Mesenchymal stem cell (in vitro differentiated cells and primary cell): ENCODE measurements around the gene TSSK6.

Experiments used
- DNase-seq: peaks from one replicate; pipeline ENCODE4 v3.0.0-alpha.2; 2013
- H2AFZ ChIP-seq: one replicate; pipeline ENCODE4 v1.6.1; 2013; ENCODE audit warnings: low read depth, mild to moderate bottlenecking, control low read depth, inconsistent platforms, low read length, moderate library complexity
- H2AK5ac ChIP-seq: 2 replicates; pipeline ENCODE4 v1.6.1; 2013; ENCODE audit warnings: low read length, moderate library complexity, mild to moderate bottlenecking, inconsistent platforms; ENCODE audit not compliant: severe bottlenecking
- H2BK120ac ChIP-seq: one replicate; pipeline ENCODE4 v1.6.1; 2013; ENCODE audit warnings: low read depth, mild to moderate bottlenecking, inconsistent platforms, low read length, moderate library complexity
- H2BK12ac ChIP-seq, 2 experiments: one replicate each; pipeline ENCODE4 v1.6.1; 2013; ENCODE audit warnings: inconsistent platforms in 2 of 2, low read length in 2 of 2, mild to moderate bottlenecking in 2 of 2, moderate library complexity in 2 of 2, control low read depth in 1 of 2
- H2BK15ac ChIP-seq: one replicate; pipeline ENCODE4 v1.6.1; 2013; ENCODE audit warnings: mild to moderate bottlenecking, low read depth, inconsistent platforms; ENCODE audit not compliant: poor library complexity, severe bottlenecking
- H2BK5ac ChIP-seq: 2 replicates; pipeline ENCODE4 v1.6.1; 2013; ENCODE audit warnings: low read depth, mild to moderate bottlenecking, low read length, control low read depth, inconsistent platforms; ENCODE audit not compliant: poor library complexity, severe bottlenecking
- H3K14ac ChIP-seq, 2 experiments: one replicate each; pipeline ENCODE4 v1.6.1; 2013; ENCODE audit warnings: inconsistent platforms in 2 of 2, low read length in 2 of 2, control low read depth in 1 of 2, mild to moderate bottlenecking in 1 of 2, moderate library complexity in 1 of 2
- H3K18ac ChIP-seq, 2 experiments: one replicate each; pipeline ENCODE4 v1.6.1; 2013; ENCODE audit warnings: inconsistent platforms in 2 of 2, low read length in 2 of 2, control low read depth in 1 of 2, low read depth in 1 of 2, mild to moderate bottlenecking in 1 of 2
- H3K23ac ChIP-seq, 2 experiments: one replicate each; pipeline ENCODE4 v1.6.1; 2013; ENCODE audit warnings: inconsistent platforms in 2 of 2, low read length in 2 of 2, mild to moderate bottlenecking in 2 of 2, moderate library complexity in 2 of 2, control low read depth in 1 of 2
- H3K27ac ChIP-seq: 2 replicates; pipeline ENCODE4 v1.5.1; 2013; ENCODE audit warnings: mild to moderate bottlenecking, moderate library complexity, low read length, control low read depth, inconsistent platforms; ENCODE audit not compliant: poor library complexity, severe bottlenecking
- H3K27me3 ChIP-seq, 2 experiments: 2 replicates each; pipeline versions ENCODE4 v1.6.1 to v1.7.0; 2013; ENCODE audit warnings: low read length in 2 of 2, mild to moderate bottlenecking in 2 of 2, moderate library complexity in 2 of 2, control low read depth in 1 of 2, inconsistent platforms in 1 of 2; ENCODE audit not compliant: control insufficient read depth in 1 of 2, insufficient read depth in 1 of 2
- H3K36me3 ChIP-seq, 2 experiments: 2 replicates each; pipeline versions ENCODE4 v1.6.1 to v1.7.0; 2013; ENCODE audit warnings: low read length in 2 of 2, control low read depth in 1 of 2, inconsistent platforms in 1 of 2, low read depth in 1 of 2, mild to moderate bottlenecking in 1 of 2; ENCODE audit not compliant: insufficient read depth in 2 of 2, control insufficient read depth in 1 of 2
- H3K4ac ChIP-seq, 2 experiments: one replicate each; pipeline ENCODE4 v1.6.1; 2013; ENCODE audit warnings: inconsistent platforms in 2 of 2, low read length in 2 of 2, mild to moderate bottlenecking in 2 of 2, moderate library complexity in 2 of 2, control low read depth in 1 of 2, low read depth in 1 of 2
- H3K4me1 ChIP-seq: 2 replicates; pipeline ENCODE4 v1.6.1; 2013; ENCODE audit warnings: low read depth, low read length, control low read depth; ENCODE audit not compliant: control insufficient read depth, insufficient read depth
- H3K4me2 ChIP-seq: 2 replicates; pipeline ENCODE4 v1.6.1; 2013; ENCODE audit warnings: low read length, mild to moderate bottlenecking, inconsistent platforms; ENCODE audit not compliant: poor library complexity, severe bottlenecking
- H3K4me3 ChIP-seq, 2 experiments: 2 replicates each; pipeline versions ENCODE4 v1.5.1 to v1.7.0; 2013; ENCODE audit warnings: low read length in 2 of 2, mild to moderate bottlenecking in 2 of 2, control low read depth in 1 of 2, low read depth in 1 of 2; ENCODE audit not compliant: insufficient read depth in 1 of 2
- H3K79me1 ChIP-seq: replicated peaks from 2 replicates; pipeline ENCODE4 v1.6.1; 2013; ENCODE audit warnings: mild to moderate bottlenecking, control low read depth, low read length, inconsistent platforms; ENCODE audit not compliant: poor library complexity, severe bottlenecking
- H3K9ac ChIP-seq: 2 replicates; pipeline ENCODE4 v1.7.0; 2013; ENCODE audit warnings: mild to moderate bottlenecking, low read length, moderate library complexity
- H3K9me3 ChIP-seq: 2 replicates; pipeline ENCODE4 v1.7.0; 2013; ENCODE audit warnings: mild to moderate bottlenecking, low read length; ENCODE audit not compliant: control insufficient read depth
- H4K8ac ChIP-seq: one replicate; pipeline ENCODE4 v1.6.1; 2013; ENCODE audit warnings: inconsistent platforms, mild to moderate bottlenecking, low read length, moderate library complexity
- H4K91ac ChIP-seq: one replicate; pipeline ENCODE4 v1.6.1; 2013; ENCODE audit warnings: mild to moderate bottlenecking, low read length, inconsistent platforms
- WGBS: methylation state at CpG from one replicate; pipeline ENCODE4 v1.1.7; 2013; ENCODE audit warnings: mixed read lengths; 5-methylcytosine and 5-hydroxymethylcytosine counted together

Gene TSSK6

GRCh38 chr19:19520989-19521388 lies 5.6 kb upstream of the TSSK6 start:
- no peak overlapping the region for H4K91ac ChIP-seq
- WGBS, result 95% methylated on average over 1 of the region's 6 CpGs
- H3K79me1 ChIP-seq, result peaks cover 36% of the 10 kb centered on the region
- H3K36me3 ChIP-seq, result peaks cover 23 to 36% of the 10 kb centered on the region in 2 experiments
- H3K27ac ChIP-seq, result no peak overlapping the region
- no peak overlapping the region for H3K14ac ChIP-seq
- H3K9ac ChIP-seq, result no peak overlapping the region
- H2BK120ac ChIP-seq, result no peak overlapping the region
- no peaks in the 10 kb centered on the region for H3K9me3 ChIP-seq
- H3K18ac ChIP-seq, result no peak overlapping the region
- H3K4ac ChIP-seq, result no peak overlapping the region
- H2BK15ac ChIP-seq, result no peak overlapping the region
- no peak overlapping the region for H2AK5ac ChIP-seq
- no peak overlapping the region for H2BK12ac ChIP-seq
- H3K27me3 ChIP-seq, result no peaks in the 10 kb centered on the region
- H3K4me3 ChIP-seq, result no peak overlapping the region
- no peak overlapping the region for H2BK5ac ChIP-seq
- H3K4me2 ChIP-seq, result no peak overlapping the region
- no peak overlapping the region for H2AFZ ChIP-seq
- no peak for DNase-seq
- peaks cover 11% of the 10 kb centered on the region for H3K4me1 ChIP-seq
- H4K8ac ChIP-seq, result no peak overlapping the region
- H3K23ac ChIP-seq, result no peak overlapping the region

- Histone ChIP-seq H2BK12ac (no peak overlapping the region), H4K91ac (no peak overlapping the region), H3K27me3 (no peaks in the 10 kb centered on the region), H2BK120ac (no peak overlapping the region), H3K4me2 (peak overlapping the region; percentile 6), H3K9ac (peak overlapping the region; percentile 97), H3K4me1 (peaks cover 14% of the 10 kb centered on the region), H2AK5ac (no peak overlapping the region), H3K14ac (no peak overlapping the region), H2BK15ac (no peak overlapping the region), H3K36me3 (peaks cover 17 to 27% of the 10 kb centered on the region in 2 experiments), H3K79me1 (peaks cover 30% of the 10 kb centered on the region), H2AFZ (no peak overlapping the region), H3K18ac (no peak overlapping the region), H2BK5ac (no peak overlapping the region), H3K4ac (no peak overlapping the region), H4K8ac (no peak overlapping the region), H3K9me3 (peaks cover 3% of the 10 kb centered on the region), H3K27ac (no peak overlapping the region), H3K23ac (no peak overlapping the region), H3K4me3 (peak overlapping the region in 1 of 2 experiments; percentile 98)
- no peak for DNase-seq
- WGBS, result over 99% methylated on average over 8 of the region's 10 CpGs
Observed at GRCh38 chr19:19517235-19517619, 1.9 kb upstream of the TSSK6 start.

- Histone ChIP-seq H3K4me3 (peak within 1 kb of the TSS; percentile 75 to 98), H2BK120ac (peak within 1 kb of the TSS; percentile 73), H3K4ac (peak within 1 kb of the TSS; percentile 95), H3K18ac (peak within 1 kb of the TSS; percentile 87 to 95), H2BK12ac (no peak within 1 kb of the TSS), H3K23ac (no peak within 1 kb of the TSS), H2BK5ac (no peak within 1 kb of the TSS), H3K14ac (peak within 1 kb of the TSS in 1 of 2 experiments; percentile 80), H2BK15ac (peak within 1 kb of the TSS; percentile 61), H4K91ac (peak within 1 kb of the TSS; percentile 77), H2AK5ac (peak within 1 kb of the TSS; percentile 14), H3K36me3 (peaks cover 15 to 27% of the 10 kb centered on the region in 2 experiments), H3K79me1 (peaks cover 28% of the 10 kb centered on the region), H3K27me3 (no peaks in the 10 kb centered on the region), H2AFZ (peak within 1 kb of the TSS; percentile 33), H3K4me1 (peaks cover 14% of the 10 kb centered on the region), H3K9me3 (peaks cover 3% of the 10 kb centered on the region), H4K8ac (peak within 1 kb of the TSS; percentile 99), H3K27ac (peak within 1 kb of the TSS; percentile 25), H3K9ac (peak within 1 kb of the TSS; percentile 97), H3K4me2 (peak within 1 kb of the TSS; percentile 89)
- peak; percentile 95 for DNase-seq
- 13% methylated on average over 60 of the region's 61 CpGs for WGBS
Observed at GRCh38 chr19:19515642-19516519, 533 bp upstream of the TSSK6 start, which contains the start of gene NDUFA13. TSS of gene NDUFA13 (plus strand) at chr19:19516225. CDS start at chr19:19516239, 14 bp downstream.

DNA sequence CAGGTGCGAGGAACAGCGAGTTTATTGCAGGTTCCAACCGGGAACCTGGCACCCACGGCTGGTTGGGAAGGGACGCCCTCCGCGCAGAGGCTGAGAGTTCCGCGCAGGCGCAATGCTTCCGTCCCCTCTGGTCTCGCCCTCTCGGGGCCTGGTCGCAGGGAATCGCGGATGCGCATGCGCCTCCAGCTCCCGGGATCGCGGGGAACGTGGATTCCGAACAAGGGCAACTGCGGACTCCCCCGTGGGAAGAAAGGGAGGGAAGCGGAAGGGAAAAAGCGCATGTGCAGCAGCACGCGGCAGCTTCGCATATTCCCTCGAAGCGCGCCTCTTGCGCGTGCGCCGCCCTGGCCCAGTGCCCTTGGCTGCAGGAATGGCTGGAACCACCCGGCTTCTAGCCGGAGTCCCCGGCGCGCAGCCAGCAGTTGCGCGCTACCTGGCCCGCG lies 1.1 kb downstream of the TSSK6 start:
- H2BK5ac ChIP-seq, result no peak overlapping the region
- no peak overlapping the region for H3K23ac ChIP-seq
- H3K4me3 ChIP-seq, result peak overlapping the region in 1 of 2 experiments; percentile 39
- H3K4ac ChIP-seq, result no peak overlapping the region
- H3K9me3 ChIP-seq, result peaks cover 3% of the 10 kb centered on the region
- no peak overlapping the region for H2BK120ac ChIP-seq
- no peak overlapping the region for H2AFZ ChIP-seq
- H3K9ac ChIP-seq, result peak overlapping the region; percentile 32
- no peak overlapping the region for H4K8ac ChIP-seq
- H3K27me3 ChIP-seq, result no peaks in the 10 kb centered on the region
- H3K79me1 ChIP-seq, result peaks cover 18% of the 10 kb centered on the region
- H3K18ac ChIP-seq, result no peak overlapping the region
- H3K36me3 ChIP-seq, result peaks cover under 1 to 21% of the 10 kb centered on the region in 2 experiments
- H4K91ac ChIP-seq, result no peak overlapping the region
- H3K14ac ChIP-seq, result no peak overlapping the region
- DNase-seq, result no peak
- no peak overlapping the region for H3K4me2 ChIP-seq
- WGBS, result 95% methylated on average over 43 of the region's 46 CpGs
- no peak overlapping the region for H2BK15ac ChIP-seq
- no peak overlapping the region for H2AK5ac ChIP-seq
- no peak overlapping the region for H3K27ac ChIP-seq
- H3K4me1 ChIP-seq, result peaks cover 12% of the 10 kb centered on the region
- no peak overlapping the region for H2BK12ac ChIP-seq
